SU-DHL-6 (cell line): ENCODE measurements around the gene NAPG.

Experiments used
- CTCF ChIP-seq: fragments of 200-600 bp; sonication (generic); IDR thresholded peaks from one replicate; pipeline ENCODE4 v1.5.1; 2017; ENCODE audit warnings: antibody characterized with exemption, mild to moderate bottlenecking, low read length, moderate library complexity; ENCODE audit not compliant: insufficient read depth, poor library complexity, severe bottlenecking
- EZH2phosphoT487 ChIP-seq: fragments of 200-600 bp; sonication (generic), shearing (Covaris generic); conservative IDR thresholded peaks from 2 replicates; pipeline ENCODE4 v1.6.1; 2018; ENCODE audit warnings: mild to moderate bottlenecking, antibody characterized with exemption, low read length, moderate library complexity, mixed read lengths

DNA sequence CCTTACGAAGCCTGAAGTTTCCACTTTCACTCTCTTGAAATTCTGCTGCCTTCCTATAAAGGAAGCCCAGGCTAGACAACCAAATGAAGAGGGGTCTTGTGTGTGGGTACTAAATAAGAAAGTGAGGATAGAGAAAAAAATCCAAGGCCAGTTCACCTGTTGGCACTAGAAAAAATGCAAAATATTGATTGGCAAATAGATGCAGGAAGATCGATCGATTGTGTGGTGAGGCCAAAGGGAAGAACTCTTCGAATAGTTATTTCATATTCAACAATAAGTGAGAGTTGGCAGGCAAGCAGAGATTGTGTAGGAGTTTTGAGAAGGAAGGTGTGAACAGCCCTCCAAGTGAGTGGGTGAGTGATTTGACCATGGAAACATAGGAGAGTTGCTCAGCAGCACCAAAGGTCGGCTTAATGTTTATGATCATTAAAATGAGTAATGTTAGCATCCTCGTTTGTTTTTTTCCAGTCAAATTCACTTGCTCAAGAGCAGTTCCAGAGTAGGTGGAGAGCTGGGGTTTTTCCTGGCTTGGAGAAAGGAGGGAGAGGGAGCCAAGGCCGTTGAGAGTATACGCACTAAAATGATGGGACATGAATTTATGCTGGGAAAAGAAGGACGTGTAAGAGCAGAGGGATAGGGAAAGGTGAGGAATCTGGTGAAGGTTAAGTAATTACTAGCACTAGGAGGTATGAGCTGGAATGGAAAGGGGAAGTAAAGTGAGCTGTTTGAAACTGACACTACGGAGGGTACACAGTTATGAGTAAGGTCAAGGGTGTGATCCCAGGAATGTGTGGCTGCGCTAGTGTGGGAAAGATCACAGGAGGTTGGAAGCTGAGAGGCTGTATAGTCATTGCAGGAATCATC lies 1.1 kb upstream of the NAPG start:
- TF ChIP-seq CTCF = no peak
- no peak for TF ChIP-seq EZH2phosphoT487
